Inferior parietal cortex (tissue), 1 donor: ENCODE data around the gene SUSD4.
A peak's percentile ranks its signal among the peaks of the same experiment; 100 is the strongest.
"Not testable (repeated sequence)": the region's sequence is repeated elsewhere in the genome, so short reads cannot be mapped to it uniquely, and the experiment has no call there.

Experiments
- DNase-seq: peaks from one replicate; pipeline ENCODE4 v3.0.0-alpha.2; 2016; ENCODE audit errors: extremely low spot score

SUSD4 gene, protein sequence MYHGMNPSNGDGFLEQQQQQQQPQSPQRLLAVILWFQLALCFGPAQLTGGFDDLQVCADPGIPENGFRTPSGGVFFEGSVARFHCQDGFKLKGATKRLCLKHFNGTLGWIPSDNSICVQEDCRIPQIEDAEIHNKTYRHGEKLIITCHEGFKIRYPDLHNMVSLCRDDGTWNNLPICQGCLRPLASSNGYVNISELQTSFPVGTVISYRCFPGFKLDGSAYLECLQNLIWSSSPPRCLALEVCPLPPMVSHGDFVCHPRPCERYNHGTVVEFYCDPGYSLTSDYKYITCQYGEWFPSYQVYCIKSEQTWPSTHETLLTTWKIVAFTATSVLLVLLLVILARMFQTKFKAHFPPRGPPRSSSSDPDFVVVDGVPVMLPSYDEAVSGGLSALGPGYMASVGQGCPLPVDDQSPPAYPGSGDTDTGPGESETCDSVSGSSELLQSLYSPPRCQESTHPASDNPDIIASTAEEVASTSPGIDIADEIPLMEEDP

DNA sequence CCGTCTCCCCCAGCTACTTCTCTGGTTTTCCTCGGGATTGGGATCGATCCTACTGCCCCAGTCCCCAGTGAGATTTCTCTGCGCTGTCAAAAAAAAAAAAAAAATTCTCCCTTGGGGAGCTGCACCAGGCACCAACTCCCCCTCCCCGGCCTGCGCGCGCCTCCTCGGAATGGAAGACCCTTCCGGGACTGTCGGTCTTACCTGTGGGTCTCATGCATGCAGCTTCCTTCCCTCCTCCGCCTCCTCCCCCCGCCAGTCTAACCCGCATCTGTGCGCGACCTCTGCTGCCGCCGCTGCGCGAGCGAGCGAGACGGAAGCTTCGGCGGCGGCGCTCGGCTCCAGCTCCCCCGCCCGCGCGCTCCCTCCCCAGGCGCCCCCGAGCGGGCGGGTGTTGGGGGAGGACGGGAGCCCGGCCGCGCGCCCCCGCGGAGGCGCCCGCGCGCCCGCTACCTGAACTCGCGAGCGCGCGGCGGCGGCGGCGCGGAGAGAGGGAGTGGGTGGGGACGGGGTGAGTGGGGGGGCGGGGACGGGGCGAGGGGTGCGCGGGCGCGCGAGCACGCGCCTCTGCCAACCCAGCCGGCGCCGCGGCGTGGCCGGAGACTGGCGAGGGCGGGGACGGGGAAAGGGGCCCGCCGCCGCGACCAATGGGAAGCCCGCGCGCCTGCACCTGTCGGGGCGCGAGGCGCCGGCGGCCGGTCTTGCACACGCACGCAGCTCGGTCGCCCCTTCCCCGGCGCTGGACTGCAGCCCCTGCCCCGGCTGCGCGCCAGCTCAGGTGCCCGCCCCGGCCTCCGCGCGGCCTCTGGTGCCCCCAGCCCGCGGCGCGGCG, at the start of gene SUSD4:
Gene SUSD4 (minus strand): TSS at position 321 of the 829 bp plus-strand sequence. CDS start 751 bp downstream, outside the sequence.
- peak; percentile 50 for DNase-seq

DNA sequence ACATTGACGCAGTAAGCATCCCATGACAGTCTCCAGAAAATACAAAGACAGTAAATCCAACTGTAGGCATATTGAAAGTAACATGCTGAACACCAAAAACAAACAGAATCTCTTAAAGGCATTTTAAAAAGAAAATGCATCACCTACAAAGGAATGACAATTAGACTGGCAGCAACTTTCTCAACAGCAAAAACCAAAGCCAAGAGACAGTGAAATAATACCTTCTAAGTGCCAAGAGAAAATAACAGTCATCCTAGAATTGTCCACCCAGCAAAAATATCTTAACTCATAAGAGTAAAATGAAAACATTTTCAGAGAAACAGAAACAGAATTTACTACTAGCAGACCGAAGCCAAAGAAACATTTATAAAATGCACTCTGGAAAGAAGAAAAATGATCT, 49.2 kb upstream of the SUSD4 start:
- no peak for DNase-seq

DNA sequence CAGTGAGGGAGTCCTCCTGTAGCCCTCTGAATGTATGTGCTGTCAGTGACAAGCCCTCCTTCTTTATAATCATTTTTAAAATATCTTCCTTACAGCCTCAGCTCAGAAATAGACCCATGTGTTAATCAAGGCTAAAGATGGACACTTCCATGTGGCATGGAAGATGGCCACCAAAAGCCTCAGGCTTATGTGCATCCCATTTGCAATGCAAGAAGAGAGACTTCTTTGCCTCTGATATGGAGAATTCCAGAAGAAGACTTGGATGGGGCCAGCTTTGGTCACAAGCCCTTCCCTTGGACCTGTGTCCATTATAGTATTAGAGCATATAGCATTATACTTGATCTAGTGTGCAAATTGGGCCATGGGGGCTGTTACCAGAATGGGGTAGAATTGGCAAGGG, 47.7 kb upstream of the SUSD4 start:
- DNase-seq, result no peak

DNA sequence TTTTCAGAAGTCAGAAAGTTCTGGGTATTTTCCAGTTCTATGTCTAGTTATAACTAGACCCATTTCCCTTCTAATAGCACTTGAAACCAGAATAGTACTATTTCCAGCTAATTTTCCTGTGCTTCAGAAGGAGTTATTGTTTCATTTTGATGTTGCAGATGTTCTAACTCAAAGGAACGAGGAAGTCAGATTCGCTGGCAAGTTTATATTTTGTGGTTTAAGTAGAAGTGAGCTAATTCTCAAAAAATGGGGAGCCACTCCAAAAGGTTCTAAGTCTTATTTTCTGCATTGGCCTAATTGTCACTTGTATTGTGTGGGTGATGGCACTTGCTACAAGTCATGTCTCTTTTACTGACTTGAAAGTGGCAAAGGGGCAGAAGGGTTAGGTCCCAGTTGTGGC, 47.3 kb upstream of the SUSD4 start:
- no peak for DNase-seq

DNA sequence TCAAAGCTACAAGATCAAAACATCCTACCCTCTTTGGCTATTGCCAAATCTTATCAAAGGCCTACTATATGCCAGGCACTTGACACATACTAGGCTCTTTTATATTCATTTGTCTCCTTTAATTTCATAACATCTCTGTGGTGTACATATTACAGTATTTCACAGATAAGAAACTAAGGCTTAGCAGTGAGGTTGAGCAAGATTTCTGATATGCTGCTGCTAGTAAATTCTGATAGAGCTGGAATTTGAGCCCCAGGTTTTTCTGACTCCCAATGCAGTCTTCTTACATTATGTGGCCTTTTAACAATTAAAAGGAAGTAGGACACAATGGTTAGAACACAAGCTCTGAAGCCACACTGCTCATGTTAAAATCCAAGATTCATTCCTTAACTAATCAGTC, 46.1 kb upstream of the SUSD4 start:
- DNase-seq, result no peak

DNA sequence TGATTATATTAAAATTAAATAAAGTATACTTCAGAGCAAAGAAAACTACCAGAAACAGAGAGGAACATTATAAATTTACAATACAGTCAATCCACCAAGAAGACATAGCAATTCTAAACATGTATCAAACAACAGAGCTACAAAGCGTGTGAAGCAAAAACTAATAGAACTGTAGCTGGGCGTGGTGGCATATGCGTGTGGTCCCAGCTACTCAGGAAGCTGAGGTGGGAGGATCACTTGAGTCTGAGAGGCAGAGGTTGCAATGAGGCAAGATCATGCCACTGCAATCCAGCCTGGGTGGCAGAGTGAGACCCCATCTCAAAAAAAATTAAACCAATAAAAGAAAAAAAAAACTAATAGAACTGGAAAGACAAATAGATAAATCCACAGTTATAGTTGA, 41.5 kb upstream of the SUSD4 start:
- DNase-seq, result no peak

DNA sequence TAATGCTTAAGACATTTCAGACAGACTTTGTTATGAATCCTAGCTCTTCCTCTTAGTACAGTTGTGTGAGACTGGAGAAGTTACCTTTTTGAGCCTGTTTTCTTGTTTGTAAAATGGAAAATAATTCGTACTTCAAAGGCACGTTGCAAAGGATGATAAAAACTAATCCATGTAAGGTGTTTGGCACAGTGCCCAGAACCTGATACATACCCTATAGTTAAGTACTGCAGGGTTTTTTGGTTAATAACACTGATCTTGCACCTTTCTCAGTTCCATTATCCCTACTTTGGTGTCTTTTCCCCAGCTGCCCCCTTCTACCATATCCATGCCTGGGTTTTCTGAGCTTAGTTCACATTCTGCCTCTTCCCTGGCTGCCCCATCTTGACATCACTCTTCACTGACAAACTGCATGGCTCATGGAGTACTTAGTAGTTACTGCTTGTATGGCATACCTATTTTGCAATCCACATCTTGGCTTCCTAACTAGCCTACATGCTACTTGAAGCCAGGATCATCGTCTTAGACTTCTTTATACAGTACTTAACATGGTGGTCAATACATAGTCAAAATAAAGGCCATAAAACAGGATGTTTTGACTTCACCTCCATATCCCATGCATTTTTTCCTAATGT, 39.3 kb upstream of the SUSD4 start:
- DNase-seq, result no peak

DNA sequence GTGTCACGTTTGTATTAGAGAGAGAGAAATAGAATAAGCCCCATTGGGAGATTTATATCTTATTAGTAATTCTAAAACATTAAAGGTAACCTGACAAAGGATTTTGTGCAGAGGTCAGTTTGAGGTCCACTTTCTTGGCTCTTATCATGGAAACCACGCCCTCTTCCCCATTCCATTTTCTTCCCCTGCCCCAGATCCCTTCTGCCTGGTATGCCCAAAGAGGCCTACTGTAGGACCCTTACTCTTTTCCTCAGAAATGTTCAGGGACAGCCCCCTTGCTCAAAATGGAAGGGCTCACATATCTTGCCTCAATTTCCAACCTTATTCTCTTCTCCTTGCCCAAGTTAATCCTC, 38.8 kb upstream of the SUSD4 start:
- no peak for DNase-seq

DNA sequence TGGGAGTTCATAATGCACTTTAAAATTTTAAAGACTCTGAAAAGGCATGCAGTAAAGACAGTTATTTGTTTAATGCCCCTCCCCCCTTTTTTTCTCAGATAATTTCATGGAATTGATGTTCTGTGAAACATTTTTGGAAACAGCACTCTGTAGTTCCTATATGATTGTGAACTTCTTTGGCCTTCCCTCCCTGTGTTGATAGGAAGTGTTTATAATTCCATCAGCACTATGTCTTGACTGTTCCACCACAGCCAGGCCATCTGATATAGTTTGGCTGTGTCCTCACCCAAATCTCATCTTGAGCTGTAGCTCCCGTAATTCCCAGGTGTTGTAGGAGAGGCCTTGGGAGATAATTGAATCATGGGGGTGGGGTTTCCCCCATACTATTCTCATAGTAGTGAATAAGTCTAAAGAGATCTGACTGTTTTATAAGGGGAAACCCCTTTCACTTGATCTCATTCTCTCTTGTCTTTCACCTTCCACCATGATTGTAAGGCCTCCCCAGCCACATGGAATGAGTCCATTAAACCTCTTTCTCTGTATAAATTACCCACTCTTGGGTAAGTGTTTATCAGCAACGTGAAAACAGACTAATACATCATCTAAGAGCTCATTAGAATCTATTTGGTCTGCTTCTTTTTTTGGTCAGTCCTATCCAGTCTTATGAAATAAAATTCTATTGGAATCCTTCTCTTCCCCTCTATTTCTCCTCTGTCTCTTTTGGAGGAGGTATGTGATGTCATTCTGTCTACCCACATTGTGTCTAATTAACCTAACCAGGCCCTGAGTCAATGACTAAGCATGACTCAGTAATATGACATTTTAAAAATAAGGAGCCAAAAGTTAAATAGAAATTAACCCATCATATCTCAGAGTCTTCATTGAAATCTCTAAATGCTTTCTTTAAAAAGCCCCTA, 38.2 kb upstream of the SUSD4 start:
- no peak for DNase-seq

DNA sequence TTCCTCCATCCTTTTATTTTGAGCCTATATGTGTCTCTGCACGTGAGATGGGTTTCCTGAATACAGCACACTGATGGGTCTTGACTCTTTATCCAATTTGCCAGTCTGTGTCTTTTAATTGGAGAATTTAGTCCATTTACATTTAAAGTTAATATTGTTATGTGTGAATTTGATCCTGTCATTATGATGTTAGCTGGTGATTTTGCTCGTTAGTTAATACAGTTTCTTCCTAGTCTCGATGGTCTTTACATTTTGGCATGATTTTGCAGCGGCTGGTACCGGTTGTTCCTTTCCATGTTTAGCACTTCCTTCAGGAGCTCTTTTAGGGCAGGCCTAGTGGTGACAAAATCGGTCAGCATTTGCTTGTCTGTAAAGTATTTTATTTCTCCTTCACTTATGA, 35.4 kb upstream of the SUSD4 start:
- not testable (repeated sequence) for DNase-seq

DNA sequence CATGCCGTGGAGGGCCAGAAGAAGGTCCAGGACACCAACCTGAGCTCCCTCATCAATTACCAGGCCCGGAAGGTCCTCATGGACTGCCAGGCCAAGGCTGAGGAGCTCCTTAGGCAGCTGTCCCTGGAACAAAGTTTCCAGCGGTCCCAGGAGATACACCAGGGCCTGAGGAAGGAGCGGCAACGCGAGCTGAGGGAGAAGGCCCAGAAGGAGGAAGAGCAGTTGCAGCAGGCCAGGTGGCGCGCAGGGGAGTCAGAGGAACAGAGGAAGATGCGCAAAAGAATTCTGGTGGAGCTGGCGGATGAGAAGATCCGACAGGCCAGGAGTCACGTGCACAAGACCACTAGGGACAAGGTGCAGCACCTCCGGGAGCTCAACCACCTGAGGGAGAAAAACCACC, 30.7 kb upstream of the SUSD4 start:
- DNase-seq, result no peak

DNA sequence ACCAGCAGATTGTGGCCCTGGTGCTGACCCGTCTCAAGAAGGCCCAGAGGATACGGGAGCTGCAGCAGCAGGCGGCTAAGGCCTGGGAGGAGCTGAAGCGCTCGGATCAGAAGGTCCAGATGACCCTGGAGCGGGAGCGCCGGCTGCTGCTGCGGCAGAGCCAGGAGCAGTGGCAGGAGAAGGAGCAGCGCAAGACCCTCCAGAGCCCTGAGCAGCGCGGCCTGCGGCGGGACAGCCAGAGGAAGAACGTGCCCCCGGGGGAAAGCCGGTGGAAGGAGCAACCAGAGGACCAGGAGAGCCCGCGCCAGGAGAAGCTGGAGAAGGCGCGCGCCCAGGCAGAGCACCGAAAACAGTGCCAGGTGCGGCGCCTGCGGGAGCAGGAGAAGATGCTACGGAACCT, 30.3 kb upstream of the SUSD4 start:
- no peak for DNase-seq

DNA sequence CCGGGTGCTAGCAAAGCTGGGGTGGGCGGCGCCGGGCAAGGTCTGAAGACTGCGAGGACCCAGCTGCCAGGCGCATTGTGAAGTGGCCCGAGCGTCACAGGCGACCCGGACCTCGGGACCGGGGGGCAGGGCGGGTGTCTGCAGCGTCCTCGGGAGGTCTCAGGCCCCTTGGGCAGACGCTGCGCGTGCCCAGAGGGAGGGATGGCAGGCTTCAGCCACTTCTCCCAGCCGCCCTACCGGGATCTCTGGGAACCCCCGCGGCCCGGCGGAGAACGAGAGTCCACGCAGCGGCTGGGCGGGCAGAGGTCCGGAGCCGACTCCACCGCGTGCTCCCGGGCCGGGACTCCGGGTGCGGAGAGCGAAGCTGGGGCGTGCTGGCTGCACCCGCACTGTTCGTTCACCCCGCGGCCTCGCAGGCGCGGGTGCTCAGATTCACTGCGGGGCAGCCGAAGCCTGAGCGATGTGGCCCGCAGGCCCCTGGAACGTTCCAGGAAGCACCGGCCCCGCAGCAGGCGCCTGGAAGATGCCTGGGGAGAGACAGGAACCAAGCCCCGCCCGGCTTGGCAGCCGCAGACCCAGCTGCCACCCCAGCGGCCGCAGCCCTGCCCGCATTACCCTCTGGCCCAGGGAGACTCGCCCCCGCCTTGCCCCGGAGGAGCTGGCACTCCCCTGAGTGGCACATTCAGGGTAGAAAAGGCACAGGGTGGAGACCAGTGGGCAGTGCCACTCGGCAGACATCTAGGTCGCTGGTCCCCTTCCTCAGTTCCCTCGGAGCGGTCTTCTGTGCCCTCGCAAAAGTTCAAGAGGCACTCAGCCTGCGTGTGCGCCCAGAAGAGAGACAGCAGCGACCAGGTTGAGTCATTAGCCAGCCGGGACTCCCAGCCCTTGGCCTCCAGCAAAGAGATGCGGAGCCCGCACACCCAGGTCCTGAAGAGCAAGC, 29.6 kb upstream of the SUSD4 start, which contains the start of gene CCDC185:
Gene CCDC185 (plus strand): TSS at position 141 of the 940 bp plus-strand sequence. CDS start 61 bp downstream, at position 202.
- no peak for DNase-seq

DNA sequence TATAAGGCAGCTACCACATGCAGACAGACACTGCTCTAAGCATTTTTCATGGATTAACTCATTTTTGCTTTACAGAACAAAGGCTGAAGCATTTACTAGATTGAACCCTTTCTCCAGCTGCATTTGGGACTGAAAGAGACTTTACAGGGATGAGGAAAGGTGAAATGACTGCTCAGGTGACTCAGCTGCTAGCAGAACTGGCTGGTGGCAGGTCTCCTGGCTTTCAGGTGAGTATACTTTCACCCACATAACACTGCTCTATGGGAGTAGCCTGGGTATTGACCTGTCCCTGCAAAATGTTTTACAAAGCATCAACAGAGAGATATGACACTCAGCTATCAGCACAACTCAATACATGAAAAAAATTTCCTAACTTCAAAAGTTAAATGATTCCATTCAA, 26.6 kb upstream of the SUSD4 start:
- DNase-seq, result no peak

DNA sequence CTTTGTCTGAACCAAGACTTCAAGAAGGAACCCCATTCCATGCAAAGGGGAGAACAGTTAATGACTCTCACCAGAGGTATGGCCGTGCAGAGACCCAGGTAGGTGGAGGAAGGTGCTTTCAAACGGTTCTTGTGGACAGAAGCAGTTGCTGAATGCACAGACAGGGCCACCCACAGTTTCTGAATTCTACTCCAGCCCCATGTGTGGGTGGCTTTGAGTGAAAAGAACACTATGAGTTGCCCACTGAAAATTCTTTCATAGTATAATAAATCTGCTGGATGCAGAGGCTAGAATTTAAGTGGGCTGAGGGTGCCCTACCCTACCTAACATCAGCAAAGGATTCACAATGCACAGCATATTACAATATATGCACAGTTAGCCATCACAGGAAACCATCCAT, 22.0 kb upstream of the SUSD4 start:
- peak; percentile 18 for DNase-seq

DNA sequence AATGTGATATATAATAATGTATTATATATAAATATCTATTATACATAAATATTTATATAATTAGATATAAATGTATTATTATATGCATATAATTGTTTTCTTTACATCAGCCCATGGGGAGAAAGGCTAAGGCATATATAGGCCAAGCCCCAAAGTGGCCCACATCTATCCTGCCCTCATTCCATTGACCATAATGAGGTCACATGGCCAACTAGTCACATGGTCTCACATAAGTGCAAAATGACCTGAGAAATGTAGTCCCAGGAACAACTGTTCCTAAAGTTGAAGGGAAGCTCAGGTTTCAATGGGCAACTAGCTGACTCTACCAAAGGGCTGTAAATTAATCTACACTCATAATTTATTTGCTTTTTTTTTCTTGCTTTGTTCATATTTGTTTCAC, 14.8 kb upstream of the SUSD4 start:
- no peak for DNase-seq

DNA sequence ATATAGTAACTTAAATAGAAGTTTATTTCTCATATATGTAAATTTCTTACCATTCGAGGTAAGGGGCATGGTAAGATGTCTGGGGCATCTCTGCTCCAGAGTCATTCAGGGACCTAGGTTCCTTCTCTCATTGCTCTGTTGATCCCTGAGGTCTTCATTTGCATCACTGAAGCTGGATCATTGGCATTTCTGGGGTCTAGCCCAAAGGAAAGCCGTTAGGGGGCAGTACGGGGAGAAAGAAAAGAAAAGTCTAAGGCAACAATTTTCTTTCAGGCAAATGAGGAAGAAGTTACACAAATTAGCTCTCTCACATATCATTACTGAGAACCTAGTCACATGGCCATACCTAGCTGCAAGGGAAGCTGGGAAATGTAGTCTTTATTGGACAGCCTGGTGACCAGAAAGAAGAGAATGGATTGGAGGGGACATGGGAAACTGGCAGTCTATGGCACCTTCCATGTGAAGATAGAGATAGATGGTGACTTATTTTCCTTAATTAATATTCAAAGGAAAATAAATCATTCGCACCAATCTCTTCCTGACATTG, 10.2 kb upstream of the SUSD4 start:
- DNase-seq, result no peak

DNA sequence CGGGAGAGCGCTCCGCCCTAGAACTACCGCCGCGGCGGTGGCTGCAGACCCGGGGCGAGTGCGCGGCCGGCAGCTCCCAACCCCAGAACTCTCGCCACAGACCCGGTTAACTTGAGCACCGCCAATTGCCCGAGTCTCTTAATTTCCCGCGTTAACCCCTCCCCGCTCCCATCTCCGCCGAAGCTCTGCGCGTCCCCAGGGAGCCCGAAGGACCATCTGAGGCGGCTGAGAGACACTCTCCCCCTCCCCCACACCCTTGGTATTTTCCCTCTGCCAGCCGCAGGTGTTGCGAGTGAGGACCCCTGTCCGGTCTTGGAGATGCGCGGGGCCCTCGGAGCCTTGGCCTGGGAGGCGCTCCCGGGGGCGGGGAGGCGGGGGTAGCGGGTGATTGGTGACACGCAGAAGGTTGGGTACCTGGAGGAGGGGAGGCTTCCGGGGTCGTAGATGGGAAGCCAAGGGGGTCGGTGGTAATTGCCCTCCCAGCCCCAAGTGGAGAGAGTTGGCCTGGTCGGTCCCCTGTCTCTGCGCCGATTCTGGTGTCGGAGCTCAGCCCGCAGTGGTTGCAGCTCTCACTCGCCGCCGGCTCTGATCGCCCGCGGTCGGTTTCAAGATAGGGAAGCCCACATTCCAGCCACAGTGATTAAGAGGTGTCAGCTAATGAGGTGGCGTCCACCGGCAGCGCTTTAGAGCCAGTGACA, 858 bp upstream of the SUSD4 start:
- DNase-seq, result no peak
